Natural killer cell (primary cell): ENCODE measurements around the gene ATP1A3. TPM values are rescaled to one million over a fixed set of nuclear protein-coding genes. Genes with fewer than 3 reads are reported as not detected.

Experiments
- ATAC-seq, 3 donors: fragments of 150-1000 bp in 2 of 3; fragments of 200-7000 bp in 1 of 3; cut with Tn5 transposase; 1 replicate in 1 of 3; 2 replicates in 2 of 3; pipeline ENCODE4 v1.10.0; 2021; ENCODE audit warnings: mild to moderate bottlenecking in 2 of 3, moderate library complexity in 2 of 3
- DNase-seq, 2 donors: peaks; one replicate each; pipeline versions ENCODE4 v3.0.0 to v3.0.0-alpha.2; 2013 to 2021; ENCODE audit warnings: mixed read lengths in 1 of 2
- H3K27ac ChIP-seq: one replicate; pipeline ENCODE4 v1.5.1; 2013; ENCODE audit warnings: mild to moderate bottlenecking, low read length
- H3K27me3 ChIP-seq: one replicate; pipeline ENCODE4 v1.6.1; 2013; ENCODE audit warnings: low read length; ENCODE audit not compliant: control insufficient read depth, insufficient read depth
- H3K36me3 ChIP-seq: one replicate; pipeline ENCODE4 v1.6.1; 2013; ENCODE audit warnings: low read length; ENCODE audit not compliant: control insufficient read depth, insufficient read depth
- H3K4me1 ChIP-seq: one replicate; pipeline ENCODE4 v1.6.1; 2013; ENCODE audit warnings: low read length; ENCODE audit not compliant: control insufficient read depth, insufficient read depth
- H3K4me3 ChIP-seq: one replicate; pipeline ENCODE4 v1.5.1; 2013; ENCODE audit warnings: low read length
- H3K9me3 ChIP-seq: one replicate; pipeline ENCODE4 v1.6.1; 2013; ENCODE audit warnings: low read length; ENCODE audit not compliant: control insufficient read depth, insufficient read depth
- H3K27ac Mint-ChIP-seq, 2 donors: one replicate each; pipeline ENCODE4 v1.8.0; 2022; ENCODE audit warnings: mild to moderate bottlenecking in 2 of 2, mixed read lengths in 2 of 2, moderate library complexity in 1 of 2
- H3K27me3 Mint-ChIP-seq, 2 donors: one replicate each; pipeline ENCODE4 v1.8.0; 2022; ENCODE audit warnings: low read depth in 2 of 2, mixed read lengths in 2 of 2
- H3K36me3 Mint-ChIP-seq: one replicate; pipeline ENCODE4 v1.8.0; 2022; ENCODE audit warnings: mixed read lengths
- H3K4me1 Mint-ChIP-seq, 2 donors: one replicate each; pipeline ENCODE4 v1.8.0; 2022; ENCODE audit warnings: mixed read lengths in 2 of 2
- H3K4me3 Mint-ChIP-seq: one replicate; pipeline ENCODE4 v1.8.0; 2022; ENCODE audit warnings: mild to moderate bottlenecking, moderate library complexity, mixed read lengths
- H3K9me3 Mint-ChIP-seq, 2 donors: one replicate each; pipeline ENCODE4 v1.8.0; 2022; ENCODE audit warnings: mixed read lengths in 2 of 2
- WGBS: methylation state at CpG from one replicate; pipeline ENCODE4 v1.1.7; 2013; ENCODE audit warnings: missing lambda C conversion rate; ENCODE audit not compliant: insufficient coverage; 5-methylcytosine and 5-hydroxymethylcytosine counted together
- intact Hi-C: fragments of 100-400 bp; cut with micrococcal nuclease; formaldehyde crosslinking; loops from one replicate; pipeline ENCODE4 v1.14.2; 2022
- total RNA-seq, 4 donors: library from RNA; stranded (reverse); fragments of 120-200 nt in 1 of 4; gene quantifications; one replicate each; pipeline versions ENCODE4 v1.2.3 to v1.2.4, GENCODE V29; 2013 to 2022
- TF ChIP-seq, protein P1 (sequence below): fragments of 200-600 bp; IDR thresholded peaks from one replicate; pipeline ENCODE4 v1.8.0; 2022; ENCODE audit warnings: antibody characterized with exemption

Gene ATP1A3
- total RNA-seq, 3 donors from 2014 or later (not counting 1 experiment from before 2014, with no cell fraction given) = 13.5 to 18.2 (median 14.0) TPM

GRCh38 chr19:41923045-41923788 is 70.8 kb downstream of the ATP1A3 start:
- Histone ChIP-seq H3K27ac (no peak overlapping the region), H3K9me3 (no peaks in the 10 kb centered on the region), H3K4me3 (no peak overlapping the region), H3K36me3 (no peaks in the 10 kb centered on the region), H3K27me3 (peaks cover 45% of the 10 kb centered on the region), H3K4me1 (peaks cover 26% of the 10 kb centered on the region)
- Mint-ChIP-seq H3K4me3 (no peak overlapping the region), H3K27ac (no peak overlapping the region), H3K4me1 (peaks cover 10 to 28% of the 10 kb centered on the region in 2 donors), H3K36me3 (no peaks in the 10 kb centered on the region), H3K9me3 (no peaks in the 10 kb centered on the region), H3K27me3 (peaks cover 14 to 21% of the 10 kb centered on the region in 2 donors)
- WGBS = 49% methylated on average over 3 of the region's 6 CpGs
- ATAC-seq (no peak), DNase-seq (no peak)
- intact Hi-C loops = no loop called here
- TF ChIP-seq, protein P1, sequence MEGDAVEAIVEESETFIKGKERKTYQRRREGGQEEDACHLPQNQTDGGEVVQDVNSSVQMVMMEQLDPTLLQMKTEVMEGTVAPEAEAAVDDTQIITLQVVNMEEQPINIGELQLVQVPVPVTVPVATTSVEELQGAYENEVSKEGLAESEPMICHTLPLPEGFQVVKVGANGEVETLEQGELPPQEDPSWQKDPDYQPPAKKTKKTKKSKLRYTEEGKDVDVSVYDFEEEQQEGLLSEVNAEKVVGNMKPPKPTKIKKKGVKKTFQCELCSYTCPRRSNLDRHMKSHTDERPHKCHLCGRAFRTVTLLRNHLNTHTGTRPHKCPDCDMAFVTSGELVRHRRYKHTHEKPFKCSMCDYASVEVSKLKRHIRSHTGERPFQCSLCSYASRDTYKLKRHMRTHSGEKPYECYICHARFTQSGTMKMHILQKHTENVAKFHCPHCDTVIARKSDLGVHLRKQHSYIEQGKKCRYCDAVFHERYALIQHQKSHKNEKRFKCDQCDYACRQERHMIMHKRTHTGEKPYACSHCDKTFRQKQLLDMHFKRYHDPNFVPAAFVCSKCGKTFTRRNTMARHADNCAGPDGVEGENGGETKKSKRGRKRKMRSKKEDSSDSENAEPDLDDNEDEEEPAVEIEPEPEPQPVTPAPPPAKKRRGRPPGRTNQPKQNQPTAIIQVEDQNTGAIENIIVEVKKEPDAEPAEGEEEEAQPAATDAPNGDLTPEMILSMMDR = no peak

GRCh38 chr19:41922585-41922984 is 71.4 kb downstream of the ATP1A3 start:
- peaks cover 47% of the 10 kb centered on the region for H3K27me3 ChIP-seq
- intact Hi-C loops = no loop called here

GRCh38 chr19:41921577-41922576 is 72.2 kb downstream of the ATP1A3 start:
- no peak for ATAC-seq
- DNase-seq = no peak
- peaks cover 41% of the 10 kb centered on the region for H3K27me3 ChIP-seq
- peaks cover 10 to 23% of the 10 kb centered on the region in 2 donors for H3K4me1 Mint-ChIP-seq
- H3K4me1 ChIP-seq = peaks cover 13% of the 10 kb centered on the region
- intact Hi-C loops = no loop called here
- no peak overlapping the region for H3K27ac ChIP-seq
- H3K4me3 ChIP-seq = no peak overlapping the region
- H3K4me3 Mint-ChIP-seq = peak overlapping the region; percentile 2
- H3K9me3 ChIP-seq = no peaks in the 10 kb centered on the region
- H3K27ac Mint-ChIP-seq = no peak overlapping the region
- TF ChIP-seq, protein P1 = no peak
- 52% methylated on average over 21 of the region's 22 CpGs for WGBS
- H3K9me3 Mint-ChIP-seq = no peaks in the 10 kb centered on the region
- H3K36me3 Mint-ChIP-seq = no peaks in the 10 kb centered on the region
- no peaks in the 10 kb centered on the region for H3K36me3 ChIP-seq
- H3K27me3 Mint-ChIP-seq = peaks cover 14 to 21% of the 10 kb centered on the region in 2 donors

More at GRCh38 chr19:41922585-41922984, 71.4 kb downstream of the ATP1A3 start:
- Mint-ChIP-seq H3K27ac (no peak overlapping the region), H3K9me3 (no peaks in the 10 kb centered on the region), H3K36me3 (no peaks in the 10 kb centered on the region), H3K27me3 (peaks cover 14 to 21% of the 10 kb centered on the region in 2 donors), H3K4me1 (peaks cover 10 to 23% of the 10 kb centered on the region in 2 donors), H3K4me3 (no peak overlapping the region)
- Histone ChIP-seq H3K4me1 (peaks cover 19% of the 10 kb centered on the region), H3K36me3 (no peaks in the 10 kb centered on the region), H3K9me3 (no peaks in the 10 kb centered on the region), H3K27ac (no peak overlapping the region), H3K4me3 (no peak overlapping the region)
- no peak for DNase-seq
- TF ChIP-seq, protein P1 = no peak
- no peak for ATAC-seq
- 42% methylated on average over 18 of the region's 18 CpGs for WGBS
